OCI-LY1 (cell line): Measurements from ENCODE around the gene PTGDS.

Experiments
- H2AFZ ChIP-seq: fragments of 200-600 bp; sonication (generic), shearing (Covaris generic); 2 replicates; pipeline ENCODE4 v1.6.0; 2014; ENCODE audit warnings: antibody characterized with exemption, mild to moderate bottlenecking, low read length
- H3F3A ChIP-seq: fragments of 200-600 bp; sonication (generic), shearing (Covaris generic); 2 replicates; pipeline ENCODE4 v1.6.0; 2014; ENCODE audit warnings: mild to moderate bottlenecking, antibody characterized with exemption, low read length, moderate library complexity; ENCODE audit not compliant: insufficient read depth
- H3K27ac ChIP-seq: fragments of 200-600 bp; sonication (generic); 2 replicates; pipeline ENCODE4 v1.5.1; 2014; ENCODE audit warnings: low read length, mixed run types, mild to moderate bottlenecking, low read depth; ENCODE audit not compliant: poor library complexity, severe bottlenecking
- H3K27me3 ChIP-seq: fragments of 200-600 bp; sonication (generic); 2 replicates; pipeline ENCODE4 v1.6.0; 2014; ENCODE audit warnings: antibody characterized with exemption, mild to moderate bottlenecking, low read length, moderate library complexity; ENCODE audit not compliant: insufficient read depth
- H3K36me3 ChIP-seq: fragments of 200-600 bp; sonication (generic); 2 replicates; pipeline ENCODE4 v1.6.1; 2014; ENCODE audit warnings: mild to moderate bottlenecking, antibody characterized with exemption, low read length, moderate library complexity, mixed read lengths; ENCODE audit not compliant: insufficient read depth
- H3K4me1 ChIP-seq: fragments of 200-600 bp; sonication (generic); 2 replicates; pipeline ENCODE4 v1.5.1; 2014; ENCODE audit warnings: mild to moderate bottlenecking, low read length, moderate library complexity; ENCODE audit not compliant: insufficient read depth, severe bottlenecking
- H3K4me2 ChIP-seq: fragments of 200-600 bp; sonication (generic), shearing (Covaris generic); 2 replicates; pipeline ENCODE4 v1.6.1; 2014; ENCODE audit warnings: low read length
- H3K4me3 ChIP-seq: fragments of 200-600 bp; sonication (generic); 2 replicates; pipeline ENCODE4 v1.5.1; 2014; ENCODE audit warnings: low read length, low read depth, mild to moderate bottlenecking, mixed read lengths; ENCODE audit not compliant: poor library complexity, severe bottlenecking
- H3K79me2 ChIP-seq: fragments of 200-600 bp; shearing (Covaris generic); 2 replicates; pipeline ENCODE4 v1.6.1; 2016; ENCODE audit warnings: mixed run types, low read length, mixed read lengths; ENCODE audit not compliant: insufficient read depth
- H3K9ac ChIP-seq: fragments of 200-600 bp; sonication (generic), shearing (Covaris generic); 2 replicates; pipeline ENCODE4 v1.6.1; 2014; ENCODE audit warnings: mild to moderate bottlenecking, low read length, mixed read lengths
- H3K9me2 ChIP-seq: fragments of 200-600 bp; sonication (generic), shearing (Covaris generic); 2 replicates; pipeline ENCODE4 v1.6.1; 2014; ENCODE audit warnings: low read depth, mild to moderate bottlenecking, low read length, mixed read lengths
- H3K9me3 ChIP-seq: fragments of 200-600 bp; shearing (Covaris generic); 2 replicates; pipeline ENCODE4 v1.6.1; 2014; ENCODE audit warnings: low read length, mixed read lengths
- H4K20me1 ChIP-seq: fragments of 200-600 bp; sonication (generic), shearing (Covaris generic); 2 replicates; pipeline ENCODE4 v1.6.0; 2016; ENCODE audit warnings: mild to moderate bottlenecking, low read length; ENCODE audit not compliant: insufficient read depth
- EZH2 ChIP-seq: fragments of 200-600 bp; sonication (generic), shearing (Covaris generic); IDR thresholded peaks from 2 replicates; pipeline ENCODE4 v1.8.0; 2017; ENCODE audit warnings: borderline replicate concordance, mixed run types, mild to moderate bottlenecking, antibody characterized with exemption, low read length, moderate library complexity, mixed read lengths
- TF ChIP-seq, protein P1 (sequence below): fragments of 200-600 bp; sonication (generic), shearing (Covaris generic); IDR thresholded peaks from 2 replicates; pipeline ENCODE4 v1.5.1; 2017; ENCODE audit warnings: mild to moderate bottlenecking, antibody characterized with exemption, low read length, moderate library complexity, mixed read lengths

PTGDS gene

DNA sequence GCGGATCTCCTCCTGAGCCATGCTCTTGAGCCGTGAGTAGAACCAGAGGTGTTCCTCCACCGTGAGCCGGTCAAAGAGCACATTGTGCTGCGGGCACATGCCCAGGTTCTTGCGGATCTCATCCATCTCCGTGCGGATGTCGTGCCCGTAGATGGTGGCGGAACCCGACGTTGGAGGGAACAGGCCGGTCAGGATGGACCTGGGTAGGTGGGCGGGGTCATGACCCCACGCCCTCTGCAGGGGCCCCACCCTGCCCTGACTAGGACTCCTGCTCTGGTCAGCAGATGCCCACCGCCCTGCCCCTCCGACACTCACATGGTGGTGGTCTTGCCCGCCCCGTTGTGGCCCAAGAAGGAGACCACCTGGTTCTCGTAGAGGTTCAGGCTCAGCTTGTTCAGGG lies 38.7 kb downstream of the PTGDS start:
- Histone ChIP-seq H3K4me1 (no peaks in the 10 kb centered on the region), H3K9me3 (no peaks in the 10 kb centered on the region), H3K79me2 (no peaks in the 10 kb centered on the region), H3K27ac (no peak overlapping the region), H3F3A (no peaks in the 10 kb centered on the region), H3K4me2 (no peak overlapping the region), H3K27me3 (peaks cover 3% of the 10 kb centered on the region; the same call in 1 of the 2 replicates), H3K9ac (no peak overlapping the region), H3K9me2 (no peaks in the 10 kb centered on the region), H3K36me3 (no peaks in the 10 kb centered on the region), H4K20me1 (no peaks in the 10 kb centered on the region), H3K4me3 (no peak overlapping the region), H2AFZ (no peak overlapping the region)
- TF ChIP-seq, protein P1, sequence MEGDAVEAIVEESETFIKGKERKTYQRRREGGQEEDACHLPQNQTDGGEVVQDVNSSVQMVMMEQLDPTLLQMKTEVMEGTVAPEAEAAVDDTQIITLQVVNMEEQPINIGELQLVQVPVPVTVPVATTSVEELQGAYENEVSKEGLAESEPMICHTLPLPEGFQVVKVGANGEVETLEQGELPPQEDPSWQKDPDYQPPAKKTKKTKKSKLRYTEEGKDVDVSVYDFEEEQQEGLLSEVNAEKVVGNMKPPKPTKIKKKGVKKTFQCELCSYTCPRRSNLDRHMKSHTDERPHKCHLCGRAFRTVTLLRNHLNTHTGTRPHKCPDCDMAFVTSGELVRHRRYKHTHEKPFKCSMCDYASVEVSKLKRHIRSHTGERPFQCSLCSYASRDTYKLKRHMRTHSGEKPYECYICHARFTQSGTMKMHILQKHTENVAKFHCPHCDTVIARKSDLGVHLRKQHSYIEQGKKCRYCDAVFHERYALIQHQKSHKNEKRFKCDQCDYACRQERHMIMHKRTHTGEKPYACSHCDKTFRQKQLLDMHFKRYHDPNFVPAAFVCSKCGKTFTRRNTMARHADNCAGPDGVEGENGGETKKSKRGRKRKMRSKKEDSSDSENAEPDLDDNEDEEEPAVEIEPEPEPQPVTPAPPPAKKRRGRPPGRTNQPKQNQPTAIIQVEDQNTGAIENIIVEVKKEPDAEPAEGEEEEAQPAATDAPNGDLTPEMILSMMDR = no peak
- TF ChIP-seq EZH2 = no peak

DNA sequence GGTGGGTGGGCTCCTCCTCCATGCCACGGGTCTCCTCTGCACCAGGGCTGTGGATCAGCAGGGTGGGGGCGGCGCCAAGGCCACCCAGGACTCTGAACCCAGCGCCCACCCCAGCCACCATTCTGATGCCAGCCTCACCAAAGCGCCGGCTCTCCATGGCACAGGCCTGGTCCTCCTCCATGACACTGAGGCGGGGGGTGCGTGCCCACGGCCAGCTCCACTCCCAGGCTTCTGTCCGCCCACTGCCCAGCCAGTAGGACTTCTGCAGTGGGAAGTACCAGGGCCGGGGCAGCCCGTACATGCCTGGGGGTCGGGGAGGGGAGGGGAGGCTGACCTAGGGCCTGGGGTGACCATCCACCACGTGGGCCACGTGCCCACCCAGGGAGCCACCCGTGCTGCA lies 39.1 kb downstream of the PTGDS start:
- H3K27me3 ChIP-seq = peaks cover 3% of the 10 kb centered on the region; the same call in 1 of the 2 replicates
- H3K36me3 ChIP-seq = no peaks in the 10 kb centered on the region
- H3K27ac ChIP-seq = no peak overlapping the region

DNA sequence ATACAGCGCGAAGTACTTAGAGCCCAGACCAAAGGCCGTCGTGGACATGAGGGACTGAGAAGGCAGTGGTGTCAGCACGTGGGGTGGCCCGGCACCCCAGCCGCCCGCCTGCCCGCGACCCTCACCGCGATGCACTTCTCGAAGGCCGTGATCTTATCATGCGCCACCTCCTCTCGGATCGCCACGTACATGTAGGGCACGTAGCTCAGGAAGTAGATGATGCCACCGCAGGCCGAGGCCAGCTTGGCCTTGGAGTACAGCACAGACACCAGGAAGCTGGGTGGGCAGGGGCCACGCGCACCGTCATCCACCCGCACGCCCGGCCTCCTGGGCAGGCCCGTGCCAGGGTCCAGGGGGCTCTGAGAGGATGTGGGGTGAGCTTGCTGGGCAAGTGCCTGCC lies 39.8 kb downstream of the PTGDS start:
- Histone ChIP-seq H3F3A (no peaks in the 10 kb centered on the region), H3K4me2 (no peak overlapping the region), H3K27me3 (peaks cover 3% of the 10 kb centered on the region; the same call in 1 of the 2 replicates), H3K9ac (no peak overlapping the region), H3K9me3 (no peaks in the 10 kb centered on the region), H3K36me3 (no peaks in the 10 kb centered on the region), H2AFZ (no peak overlapping the region), H3K4me3 (no peak overlapping the region), H4K20me1 (no peaks in the 10 kb centered on the region), H3K79me2 (no peaks in the 10 kb centered on the region), H3K27ac (no peak overlapping the region), H3K9me2 (no peaks in the 10 kb centered on the region), H3K4me1 (no peaks in the 10 kb centered on the region)
- TF ChIP-seq EZH2 = no peak
- TF ChIP-seq, protein P1 = no peak

More for the DNA sequence above, 39.1 kb downstream of the PTGDS start:
- Histone ChIP-seq H3K79me2 (no peaks in the 10 kb centered on the region), H4K20me1 (no peaks in the 10 kb centered on the region), H3K9me2 (no peaks in the 10 kb centered on the region), H2AFZ (no peak overlapping the region), H3K4me3 (no peak overlapping the region), H3K9me3 (no peaks in the 10 kb centered on the region), H3K9ac (no peak overlapping the region), H3K4me1 (no peaks in the 10 kb centered on the region), H3F3A (no peaks in the 10 kb centered on the region), H3K4me2 (no peak overlapping the region)
- no peak for TF ChIP-seq EZH2
- TF ChIP-seq, protein P1 = no peak
